Fibroblast of gingiva (primary cell): ENCODE results near the gene TUSC2.
A peak's percentile ranks its signal among the peaks of the same experiment; 100 is the strongest.
"Not testable (repeated sequence)": the region's sequence is repeated elsewhere in the genome, so short reads cannot be mapped to it uniquely, and the experiment has no call there.

ENCODE experiments used
- DNase-seq: peaks from one replicate; pipeline ENCODE4 v3.0.0-alpha.2; 2011; ENCODE audit warnings: low read depth

The TUSC2 gene

DNA sequence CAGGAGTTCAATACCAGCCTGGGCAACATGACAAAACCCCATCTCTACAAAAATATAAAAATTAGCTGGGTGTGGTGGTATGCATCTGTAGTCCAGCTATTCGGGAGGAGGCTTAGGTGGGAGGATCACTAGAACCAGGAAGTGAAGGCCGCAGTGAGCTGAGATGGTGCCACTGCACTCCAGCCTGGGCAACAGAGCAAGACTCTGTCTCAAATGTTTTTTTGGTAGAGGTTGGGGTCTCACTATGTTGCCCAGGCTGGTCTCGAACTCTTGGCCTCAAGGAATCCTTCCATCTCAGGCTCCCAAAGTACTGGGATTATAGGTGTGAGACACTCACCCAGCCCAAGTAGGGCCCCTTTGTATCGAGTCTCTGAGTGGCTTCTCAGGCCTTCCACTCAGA lies 33.9 kb downstream of the TUSC2 start:
- DNase-seq, result no peak

DNA sequence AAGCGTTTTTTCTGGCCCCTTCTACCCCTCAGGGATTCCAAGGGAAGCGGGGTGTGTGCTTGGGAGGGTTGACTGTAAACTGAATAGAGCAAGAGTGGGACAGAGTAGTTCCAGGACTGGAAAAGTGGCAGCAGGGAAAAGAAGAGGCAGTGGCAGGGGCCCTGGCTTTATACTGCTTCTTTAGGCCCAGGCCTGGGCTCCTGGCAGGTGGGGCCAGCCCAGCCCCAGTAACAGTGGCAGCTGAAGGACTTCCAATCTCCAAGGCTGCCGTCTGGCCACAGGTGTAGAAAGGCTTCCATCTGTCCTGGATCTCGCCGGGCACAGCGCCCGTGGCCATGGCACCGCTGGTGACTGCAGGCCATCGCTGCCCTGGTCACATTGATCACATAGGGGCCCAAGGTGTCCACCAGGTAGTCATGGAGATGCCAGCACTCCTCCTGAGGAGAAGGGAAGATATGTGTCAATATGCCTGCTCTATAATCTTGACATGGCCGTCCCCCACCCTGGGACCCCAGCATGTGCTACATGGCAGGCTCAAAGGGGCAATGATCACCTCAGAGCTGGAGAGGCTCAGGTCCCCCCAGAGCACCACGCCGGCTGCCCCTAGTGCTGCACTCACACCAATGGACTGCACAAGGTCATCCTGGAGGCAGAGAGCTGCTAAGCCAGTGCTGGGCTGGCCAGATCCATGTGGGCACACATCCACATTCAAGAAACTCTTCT lies 34.8 kb downstream of the TUSC2 start:
- no peak for DNase-seq

GRCh38 chr3:50292159-50293078 lies 35.6 kb downstream of the TUSC2 start, which contains the start of gene IFRD2:
IFRD2 (minus strand) TSS chr3:50292429; CDS start chr3:50292274, 155 bp downstream.
- DNase-seq, result peak; percentile 96

- DNase-seq, result no peak
Measured at GRCh38 chr3:50290161-50290641, 37.8 kb downstream of the TUSC2 start.

- DNase-seq, result no peak
Measured at GRCh38 chr3:50289130-50289529, 38.9 kb downstream of the TUSC2 start.

- no peak for DNase-seq
Measured at GRCh38 chr3:50288387-50289007, 39.5 kb downstream of the TUSC2 start.

DNA sequence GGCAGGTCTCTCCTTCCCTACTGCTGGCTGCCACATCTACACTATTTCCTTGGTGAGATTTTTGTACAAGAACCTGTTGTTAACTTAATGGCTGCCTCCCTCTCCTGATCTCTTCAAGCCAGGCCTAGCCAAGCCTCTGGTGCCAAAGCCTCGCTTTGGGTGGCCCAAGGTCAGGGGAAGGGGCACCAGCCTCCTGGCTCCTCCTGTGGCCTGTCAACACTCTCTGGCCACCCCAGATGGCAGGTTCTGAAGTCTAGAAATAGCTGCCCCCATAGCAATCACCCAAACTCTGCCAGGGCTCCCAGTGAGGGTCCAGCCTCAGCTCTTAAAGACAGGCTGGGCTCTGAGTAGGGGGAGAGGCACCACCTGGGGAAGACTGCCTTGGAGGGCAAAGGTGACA lies 40.8 kb downstream of the TUSC2 start:
- DNase-seq, result no peak

DNA sequence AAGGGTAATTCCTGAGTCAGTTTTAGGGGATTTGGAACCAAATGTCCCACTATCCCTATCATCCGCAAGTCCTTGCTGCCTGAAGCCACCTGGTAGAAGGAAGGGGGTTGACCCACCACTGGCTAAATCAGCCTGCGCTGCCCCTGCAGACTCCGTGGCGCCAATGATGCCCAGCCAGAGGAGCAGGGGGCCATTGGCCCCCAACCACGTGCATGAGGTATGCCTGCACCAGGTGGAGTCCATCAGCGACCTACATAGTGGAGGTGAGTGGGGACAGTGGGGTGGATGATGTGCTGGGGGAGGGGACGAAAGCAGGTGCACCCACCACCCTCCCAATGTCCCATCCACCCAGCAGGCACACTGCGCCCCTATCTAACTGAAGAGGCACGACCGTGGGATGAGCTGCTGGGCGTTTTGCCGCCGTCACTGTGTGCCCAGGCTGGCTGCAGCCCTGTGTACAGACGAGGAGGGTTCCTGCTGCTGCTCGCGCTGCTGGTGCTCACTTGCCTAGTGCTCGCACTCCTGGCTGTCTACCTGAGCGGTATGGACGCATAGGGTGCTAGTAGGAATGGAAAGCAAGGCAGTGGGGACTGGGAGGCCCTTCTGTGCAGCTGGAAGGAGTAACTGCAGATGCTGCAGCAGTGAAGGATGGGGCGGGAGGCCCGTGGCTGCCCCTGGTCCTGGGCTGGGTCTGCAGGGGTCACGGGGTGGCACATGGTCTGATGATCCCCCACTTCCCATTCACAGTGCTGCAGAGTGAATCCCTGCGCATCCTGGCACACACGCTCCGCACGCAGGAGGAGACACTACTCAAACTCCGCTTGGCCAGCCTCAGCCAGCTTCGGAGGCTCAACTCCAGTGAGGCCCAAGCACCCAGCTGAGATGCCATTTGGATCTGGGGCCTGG lies 41.4 kb downstream of the TUSC2 start:
- DNase-seq, result no peak

DNA sequence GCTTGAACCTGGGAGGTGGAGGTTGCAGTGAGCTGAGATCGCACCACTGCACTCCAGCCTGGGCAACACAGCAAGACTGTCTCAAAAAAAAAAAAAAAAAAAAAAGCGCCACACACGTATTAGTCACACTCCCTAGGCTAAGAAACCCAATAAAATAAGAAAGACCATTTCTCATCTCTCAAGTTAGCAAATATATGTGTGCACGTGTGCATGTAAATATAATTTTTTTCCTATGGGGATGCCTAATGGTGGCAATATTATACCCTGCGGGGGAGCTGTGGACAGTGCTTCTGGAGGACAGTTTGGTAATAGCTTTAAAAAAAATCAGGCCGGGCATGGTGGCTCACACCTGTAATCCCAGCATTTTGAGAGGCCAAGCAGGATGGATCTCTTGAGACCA lies 43.9 kb downstream of the TUSC2 start:
- not testable (repeated sequence) for DNase-seq

DNA sequence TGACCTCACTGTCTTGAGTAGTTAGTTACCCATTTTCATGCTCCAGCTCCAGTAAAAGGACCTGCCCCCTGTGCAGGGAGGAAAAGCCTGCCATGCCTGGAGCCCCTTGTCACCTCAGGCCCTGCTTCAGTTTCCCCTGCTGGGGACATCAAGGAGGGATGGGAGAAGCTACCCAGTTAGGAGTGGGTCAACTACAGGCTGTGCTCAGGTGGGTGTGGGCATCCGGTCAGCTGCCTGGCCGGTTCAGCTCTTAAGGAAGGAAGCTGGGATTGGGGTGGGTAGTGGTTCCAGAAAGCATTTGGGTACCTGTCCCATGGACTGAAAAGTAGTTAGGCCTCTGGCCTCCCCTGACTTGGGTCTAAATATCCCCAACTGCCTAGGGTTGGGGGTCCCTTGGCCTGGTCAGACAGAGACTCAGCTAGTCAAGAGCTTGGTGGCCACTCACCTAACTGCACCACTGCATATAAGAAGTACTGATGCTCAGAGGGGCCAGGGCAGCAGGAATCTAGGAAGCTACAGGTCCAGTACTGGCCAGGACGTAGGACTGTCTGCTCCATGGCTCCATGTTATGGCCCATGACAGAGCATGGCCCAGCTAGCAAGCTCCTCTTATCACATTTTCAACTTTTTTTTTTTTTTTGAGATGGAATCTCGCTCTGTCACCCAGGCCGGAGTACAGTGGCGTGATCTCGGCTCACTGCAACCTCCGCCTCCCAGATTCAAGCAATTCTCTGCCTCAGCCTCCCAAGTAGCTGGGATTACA lies 48.6 kb downstream of the TUSC2 start:
- DNase-seq, result no peak

GRCh38 chr3:50278880-50279224 lies 49.2 kb downstream of the TUSC2 start, which contains the start of gene LSMEM2:
LSMEM2 (plus strand) TSS chr3:50279087; CDS start chr3:50279114, 27 bp downstream.
- DNase-seq, result no peak

DNA sequence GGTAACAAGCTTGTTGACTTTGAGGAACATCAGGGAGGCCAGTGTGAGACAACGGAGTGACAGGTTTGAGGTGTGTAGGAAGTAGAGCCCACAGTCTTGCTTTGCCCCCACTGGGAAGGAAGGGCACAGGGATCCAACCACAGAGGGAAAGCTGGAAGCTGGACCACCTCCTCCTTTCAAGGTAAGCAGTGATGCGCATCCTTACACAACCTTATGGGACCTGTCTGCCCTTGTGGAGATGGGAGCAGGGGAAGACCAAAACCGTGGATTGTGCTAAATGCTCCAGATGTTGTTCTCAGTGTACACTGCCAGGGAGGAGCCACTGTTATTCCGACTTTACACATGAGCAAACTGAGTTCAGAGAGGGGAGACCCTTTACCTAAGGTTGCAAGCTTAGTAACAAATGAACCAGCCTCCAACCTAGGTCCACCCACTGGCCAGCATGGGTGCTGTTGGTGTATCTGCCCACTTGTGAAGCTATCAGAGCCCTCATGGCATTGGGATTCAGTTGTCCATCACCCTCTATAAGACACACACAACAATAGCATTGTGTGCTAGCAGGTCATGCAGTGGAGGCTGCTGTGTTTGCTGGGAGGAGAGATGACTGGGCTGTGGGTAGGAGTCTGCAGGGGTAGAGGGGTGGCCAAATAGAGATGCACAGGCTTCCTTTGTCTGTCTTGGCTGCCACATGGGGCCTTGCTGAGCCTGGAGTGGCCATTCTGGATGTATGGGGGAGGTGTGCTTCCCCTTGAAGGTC lies 49.7 kb downstream of the TUSC2 start:
- DNase-seq, result no peak

GRCh38 chr3:50276762-50277101 lies 51.3 kb downstream of the TUSC2 start:
- no peak for DNase-seq

DNA sequence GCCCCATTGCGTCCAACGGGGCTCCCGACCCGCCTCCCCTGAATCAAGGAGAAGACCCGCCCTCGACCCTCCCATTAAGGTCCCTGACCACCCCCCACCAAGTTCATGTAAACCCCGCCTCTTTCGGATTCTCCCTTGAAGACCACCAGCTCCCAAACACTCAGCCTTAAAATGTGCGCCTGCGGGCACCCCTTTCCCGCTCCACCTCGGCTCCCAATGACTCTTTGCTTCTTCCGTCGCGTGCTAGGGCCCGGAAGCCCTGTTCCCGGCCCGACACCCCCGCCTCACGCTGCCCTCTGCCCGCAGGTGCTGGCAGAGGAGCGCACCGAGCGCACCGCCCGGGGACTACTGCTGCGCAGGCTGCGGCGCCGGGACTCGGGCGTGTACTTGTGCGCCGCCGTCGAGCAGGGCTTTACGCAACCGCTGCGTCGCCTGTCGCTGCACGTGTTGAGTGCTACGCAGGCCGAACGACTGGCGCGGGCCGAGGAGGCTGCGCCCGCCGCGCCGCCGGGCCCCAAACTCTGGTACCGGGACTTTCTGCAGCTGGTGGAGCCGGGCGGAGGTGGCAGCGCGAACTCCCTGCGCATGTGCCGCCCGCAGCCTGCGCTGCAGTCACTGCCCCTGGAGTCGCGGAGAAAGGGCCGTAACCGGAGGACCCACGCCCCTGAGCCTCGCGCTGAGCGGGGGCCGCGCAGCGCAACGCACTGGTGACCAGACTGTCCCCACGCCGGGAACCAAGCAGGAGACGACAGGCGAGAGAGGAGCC lies 51.8 kb downstream of the TUSC2 start:
- DNase-seq, result no peak

DNA sequence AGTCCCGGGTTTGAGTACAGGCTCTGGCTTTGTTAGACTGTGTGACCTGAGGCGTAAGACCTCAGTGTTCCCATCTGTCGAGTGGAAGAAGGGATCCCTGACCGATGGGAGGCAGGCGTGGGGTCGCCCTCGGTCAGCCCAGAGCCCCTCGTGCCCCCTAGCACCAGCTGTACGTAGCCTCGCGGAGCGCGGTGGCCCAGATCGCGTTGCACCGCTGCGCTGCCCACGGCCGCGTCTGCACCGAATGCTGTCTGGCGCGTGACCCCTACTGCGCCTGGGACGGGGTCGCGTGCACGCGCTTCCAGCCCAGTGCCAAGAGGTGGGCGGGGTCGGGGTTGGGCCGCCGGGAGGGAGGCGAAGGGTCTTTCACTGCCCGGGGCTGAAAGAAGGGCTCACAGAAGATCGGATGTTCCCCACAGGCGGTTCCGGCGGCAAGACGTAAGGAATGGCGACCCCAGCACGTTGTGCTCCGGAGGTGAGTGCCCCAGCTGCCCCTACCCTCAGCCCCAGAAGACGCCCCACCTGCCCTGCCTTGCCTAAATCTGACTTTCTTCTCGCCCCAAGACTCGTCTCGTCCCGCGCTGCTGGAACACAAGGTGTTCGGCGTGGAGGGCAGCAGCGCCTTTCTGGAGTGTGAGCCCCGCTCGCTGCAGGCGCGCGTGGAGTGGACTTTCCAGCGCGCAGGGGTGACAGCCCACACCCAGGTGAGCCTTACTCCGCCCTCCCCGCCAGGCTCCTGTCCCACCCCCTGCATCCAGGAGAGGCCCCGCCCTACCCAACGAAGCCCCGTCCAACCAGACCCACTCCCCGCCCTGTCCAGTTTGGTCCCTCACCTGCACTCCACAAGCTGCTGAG lies 52.7 kb downstream of the TUSC2 start:
- no peak for DNase-seq
